Measurements from ENCODE around the gene PTBP1.
"Not testable (repeated sequence)": the region's sequence is repeated elsewhere in the genome, so short reads cannot be mapped to it uniquely, and the experiment has no call there.

Gene PTBP1

DNA sequence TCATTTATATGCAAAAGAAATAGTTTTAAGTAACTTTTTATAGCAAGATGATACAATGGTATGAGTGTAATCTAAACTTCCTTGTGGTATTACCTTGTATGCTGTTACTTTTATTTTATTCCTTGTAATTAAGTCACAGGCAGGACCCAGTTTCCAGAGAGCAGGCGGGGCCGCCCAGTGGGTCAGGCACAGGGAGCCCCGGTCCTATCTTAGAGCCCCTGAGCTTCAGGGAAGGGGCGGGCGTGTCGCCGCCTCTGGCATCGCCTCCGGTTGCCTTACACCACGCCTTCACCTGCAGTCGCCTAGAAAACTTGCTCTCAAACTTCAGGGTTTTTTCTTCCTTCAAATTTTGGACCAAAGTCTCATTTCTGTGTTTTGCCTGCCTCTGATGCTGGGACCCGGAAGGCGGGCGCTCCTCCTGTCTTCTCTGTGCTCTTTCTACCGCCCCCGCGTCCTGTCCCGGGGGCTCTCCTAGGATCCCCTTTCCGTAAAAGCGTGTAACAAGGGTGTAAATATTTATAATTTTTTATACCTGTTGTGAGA, 14.3 kb downstream of the PTBP1 start:
- no peak for DNase-seq

- DNase-seq: no peak
Measured at GRCh38 chr19:812049-812746, 14.9 kb downstream of the PTBP1 start.

- no peak for DNase-seq
Measured at GRCh38 chr19:812747-813218, 15.5 kb downstream of the PTBP1 start.

DNA sequence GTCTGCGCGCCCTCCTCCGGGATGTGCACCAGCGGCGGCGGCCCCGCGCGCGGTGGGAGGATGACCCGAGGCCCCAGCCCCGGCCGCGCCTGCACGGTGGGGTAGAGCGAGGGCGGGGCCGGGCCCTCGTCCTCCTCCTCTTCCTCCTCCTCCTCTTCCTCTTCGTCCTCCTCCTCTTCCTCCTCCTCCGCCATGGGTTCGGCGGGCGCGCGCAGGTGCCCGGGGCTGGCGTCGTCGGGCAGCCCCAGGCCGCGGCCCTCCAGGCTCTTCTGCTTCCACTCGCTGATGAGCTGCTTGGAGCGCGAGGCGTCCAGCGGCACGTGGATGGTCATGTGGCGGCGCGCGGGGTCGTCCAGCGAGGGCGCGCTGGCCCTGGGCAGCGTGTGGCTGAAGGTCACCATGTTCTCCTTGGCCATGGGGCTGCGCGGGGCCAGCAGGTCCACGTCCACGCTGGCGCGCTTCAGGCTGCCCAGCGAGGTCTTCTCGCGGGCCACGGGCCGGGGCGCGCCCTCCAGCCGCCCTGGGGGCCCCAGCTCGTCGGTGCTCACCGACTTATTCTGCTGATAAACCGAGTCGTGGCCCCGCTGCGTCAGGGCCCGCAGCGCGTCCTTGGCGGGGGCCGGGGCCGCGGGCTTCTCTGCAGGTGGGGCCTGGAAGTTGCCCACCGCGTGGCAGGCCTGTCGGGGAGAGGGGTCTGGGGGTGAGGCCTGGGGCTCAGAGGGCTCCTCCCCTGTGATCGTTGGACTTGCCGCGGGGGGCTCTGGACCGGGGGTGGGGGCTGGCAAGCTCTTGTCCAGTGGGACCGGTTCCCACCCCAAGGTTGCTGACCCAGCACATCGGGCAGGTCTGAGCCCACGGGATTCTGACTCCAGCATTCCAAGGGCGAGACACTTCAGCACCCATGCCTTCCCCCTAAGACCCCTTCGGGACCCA, 16.2 kb downstream of the PTBP1 start:
- no peak for DNase-seq

DNA sequence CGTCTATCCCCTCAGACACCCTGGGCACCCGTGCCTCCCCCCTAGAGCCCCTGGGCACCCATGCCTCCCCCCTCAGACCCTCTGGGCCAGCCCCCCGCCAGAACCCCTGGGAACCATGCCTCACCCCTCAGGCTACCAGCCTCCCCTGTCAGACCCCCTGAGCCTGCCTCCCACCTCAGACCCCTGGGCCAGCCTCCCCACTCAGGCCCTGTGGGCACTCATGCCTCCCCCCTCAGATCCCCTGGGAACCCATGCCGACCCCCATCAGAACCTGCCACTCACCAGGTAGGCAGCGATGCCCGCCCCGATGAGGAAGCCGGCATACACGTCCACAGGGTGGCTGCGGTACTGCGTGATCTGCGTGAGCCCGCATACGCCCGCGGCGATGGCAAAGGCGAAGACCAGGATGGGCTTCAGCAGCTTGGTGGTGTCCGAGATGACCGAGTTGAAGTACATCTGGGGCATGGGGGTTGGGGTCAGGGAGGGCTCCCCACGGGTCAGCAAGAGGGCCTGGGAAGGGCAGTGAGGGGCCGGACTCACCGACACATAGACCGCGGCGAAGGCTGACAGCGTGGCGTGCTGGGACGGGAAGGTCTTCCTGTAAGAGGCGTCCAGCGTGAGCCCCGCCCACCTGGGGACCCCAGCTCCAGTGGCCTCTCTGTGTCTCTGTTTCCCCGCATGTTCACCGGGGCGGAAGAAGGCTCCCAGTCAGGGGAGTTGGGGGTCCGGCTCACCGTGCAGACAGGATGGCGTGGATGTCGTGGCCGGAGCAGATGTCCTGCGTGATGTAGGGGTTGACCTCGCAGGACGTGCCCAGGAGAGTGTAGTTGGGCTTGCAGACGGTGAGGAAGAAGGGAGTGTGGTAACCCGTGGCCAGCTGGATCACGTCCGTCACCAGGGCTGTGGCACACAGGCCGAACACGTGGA, 17.2 kb downstream of the PTBP1 start:
- DNase-seq: no peak

DNA sequence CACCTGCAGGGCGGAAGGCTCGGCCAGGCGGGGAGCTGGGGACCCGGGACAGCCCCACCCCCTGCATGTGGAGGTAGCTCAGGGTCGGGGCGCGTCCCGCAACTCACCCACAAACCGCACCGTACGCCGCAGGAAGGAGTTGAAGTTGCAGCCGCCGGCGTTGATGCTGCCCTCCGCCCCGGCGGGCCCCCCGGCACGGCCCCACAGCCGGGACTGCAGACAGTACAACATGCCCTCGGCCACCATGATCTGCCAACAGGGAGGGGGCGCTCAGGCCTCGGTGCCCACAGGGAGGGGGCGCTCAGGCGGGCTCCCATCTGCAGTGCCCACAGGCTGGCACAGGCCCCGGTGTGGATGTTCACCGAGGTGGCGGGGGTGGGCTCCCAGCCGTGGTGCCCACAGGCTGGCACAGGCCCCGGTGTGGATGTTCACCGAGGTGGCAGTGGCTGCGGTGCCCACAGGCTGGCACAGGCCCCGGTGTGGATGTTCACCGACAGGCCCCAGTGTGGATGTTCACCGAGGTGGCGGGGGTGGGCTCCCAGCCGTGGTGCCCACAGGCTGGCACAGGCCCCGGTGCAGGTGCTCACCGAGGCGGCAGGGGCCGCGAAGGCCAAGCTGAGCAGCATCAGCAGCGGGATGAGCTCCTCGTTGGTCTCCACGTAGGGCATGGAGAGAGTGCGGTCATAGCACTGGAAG, 18.0 kb downstream of the PTBP1 start:
- DNase-seq: no peak

DNA sequence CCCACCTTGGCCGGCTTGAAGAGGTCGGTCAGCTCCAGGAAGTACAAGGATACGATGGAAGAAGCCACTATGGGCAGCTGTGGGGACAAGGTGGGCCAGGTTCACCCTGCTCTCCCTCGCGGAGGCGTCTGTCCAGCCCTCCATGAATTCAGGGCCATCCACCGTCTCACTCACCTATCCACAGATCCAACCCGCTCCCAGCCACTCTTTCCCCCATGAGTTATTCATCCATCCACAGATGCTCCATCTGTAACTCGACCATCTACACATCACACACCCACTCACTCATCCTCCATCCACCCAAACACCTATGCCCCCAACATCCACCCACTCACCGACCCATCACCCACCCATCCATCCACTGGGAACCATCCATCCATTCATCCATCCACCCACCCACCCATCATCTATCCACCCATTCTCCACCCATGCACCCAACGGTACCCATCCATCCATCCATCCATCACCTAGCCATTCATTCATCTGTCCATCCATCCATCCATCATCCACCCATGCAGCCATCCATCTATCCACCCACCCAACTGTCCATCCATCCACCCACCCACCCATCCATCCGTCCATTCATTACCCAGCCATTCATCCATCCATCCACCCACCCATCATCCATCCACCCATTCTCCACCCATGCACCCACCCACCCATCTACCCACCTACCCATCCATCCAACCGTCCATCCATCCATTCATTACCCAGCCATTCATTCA, 18.7 kb downstream of the PTBP1 start:
- no peak for DNase-seq

DNA sequence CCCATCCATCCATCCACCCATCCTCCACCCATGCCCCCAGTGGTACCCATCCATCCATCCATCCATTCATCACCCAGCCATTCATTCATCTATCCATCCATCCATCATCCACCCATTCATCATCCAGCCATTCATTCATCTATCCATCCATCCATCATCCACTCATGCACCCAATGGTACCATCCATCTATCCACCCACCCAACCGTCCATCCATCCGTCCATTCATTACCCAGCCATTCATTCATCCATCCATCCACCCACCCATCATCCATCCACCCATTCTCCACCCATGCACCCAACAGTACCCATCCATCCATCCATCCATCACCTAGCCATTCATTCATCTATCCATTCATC, 19.2 kb downstream of the PTBP1 start:
- no peak for DNase-seq

DNA sequence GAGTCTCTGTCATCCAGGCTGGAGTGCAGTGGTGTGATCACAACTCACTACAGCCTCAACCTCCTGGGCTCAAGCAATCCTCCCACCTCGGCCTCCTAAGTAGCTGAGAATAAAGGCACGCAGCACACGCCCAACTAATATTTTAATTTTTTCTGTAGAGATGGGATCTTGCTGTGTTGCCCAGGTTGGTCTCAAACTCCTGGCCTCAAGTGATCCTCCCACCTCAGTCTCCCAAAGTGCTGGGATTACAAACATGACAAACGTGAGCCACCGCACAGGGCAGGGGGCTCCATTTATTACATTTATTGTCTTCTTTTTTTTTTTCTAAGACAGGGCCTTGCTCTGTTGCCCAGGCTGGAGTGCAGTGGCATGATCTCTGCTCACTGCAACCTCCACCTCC, 23.0 kb downstream of the PTBP1 start:
- DNase-seq: not testable (repeated sequence)

GRCh38 chr19:821231-821824, 24.1 kb downstream of the PTBP1 start:
- no peak for DNase-seq

- no peak for DNase-seq
Measured at GRCh38 chr19:821825-822503, 24.7 kb downstream of the PTBP1 start, which contains the start of gene PLPPR3. Gene PLPPR3, minus strand, starts transcription at chr19:821955. Its CDS starts 396 bp downstream, at chr19:821559.

DNA sequence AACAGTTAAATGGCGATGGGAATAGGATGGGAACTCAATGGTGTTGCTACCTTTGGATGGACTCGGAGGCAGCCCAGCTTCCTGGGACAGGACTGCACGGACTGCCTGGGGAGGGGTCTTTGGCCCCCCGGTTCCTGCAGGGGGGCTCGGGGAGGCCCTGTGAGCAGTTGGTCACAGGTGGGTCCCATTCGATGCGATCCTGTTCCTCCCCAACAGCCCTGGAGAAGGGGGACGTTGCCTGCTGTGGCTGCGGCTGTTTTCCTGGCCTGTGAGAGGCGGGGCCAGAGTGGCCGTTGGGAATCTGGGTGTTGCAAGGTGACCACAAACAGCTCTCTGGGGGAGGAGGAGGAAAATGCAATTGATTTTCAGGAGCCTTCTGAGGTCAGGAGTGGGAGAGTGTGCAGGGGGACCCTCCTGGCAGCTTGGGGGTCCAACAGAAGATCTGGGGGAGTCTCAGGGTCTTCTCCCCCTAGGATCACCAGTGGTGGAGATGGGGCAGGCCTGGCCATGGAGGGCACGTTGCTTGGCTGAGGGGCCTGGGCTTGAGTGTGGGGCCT, 26.4 kb downstream of the PTBP1 start:
- DNase-seq: no peak

DNA sequence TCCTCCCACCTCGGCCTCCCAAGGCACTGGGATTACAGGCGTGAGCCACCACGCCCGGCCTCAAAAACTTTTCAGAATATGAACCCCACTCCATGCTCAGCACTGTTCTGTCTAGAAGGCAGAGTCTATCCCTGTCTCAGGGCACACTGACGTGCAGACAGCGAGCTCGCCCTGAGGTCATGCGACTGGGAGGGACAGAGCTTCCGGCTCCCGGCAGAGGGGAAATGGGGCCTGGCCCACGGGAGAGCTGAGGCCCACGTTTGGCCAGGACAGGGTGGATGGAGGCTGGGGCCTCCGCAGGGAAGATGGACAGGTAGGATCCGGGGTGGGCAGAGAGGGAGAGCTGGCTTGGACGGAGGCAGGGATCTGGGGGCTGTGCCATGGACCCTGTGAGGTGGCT, 27.6 kb downstream of the PTBP1 start:
- no peak for DNase-seq

DNA sequence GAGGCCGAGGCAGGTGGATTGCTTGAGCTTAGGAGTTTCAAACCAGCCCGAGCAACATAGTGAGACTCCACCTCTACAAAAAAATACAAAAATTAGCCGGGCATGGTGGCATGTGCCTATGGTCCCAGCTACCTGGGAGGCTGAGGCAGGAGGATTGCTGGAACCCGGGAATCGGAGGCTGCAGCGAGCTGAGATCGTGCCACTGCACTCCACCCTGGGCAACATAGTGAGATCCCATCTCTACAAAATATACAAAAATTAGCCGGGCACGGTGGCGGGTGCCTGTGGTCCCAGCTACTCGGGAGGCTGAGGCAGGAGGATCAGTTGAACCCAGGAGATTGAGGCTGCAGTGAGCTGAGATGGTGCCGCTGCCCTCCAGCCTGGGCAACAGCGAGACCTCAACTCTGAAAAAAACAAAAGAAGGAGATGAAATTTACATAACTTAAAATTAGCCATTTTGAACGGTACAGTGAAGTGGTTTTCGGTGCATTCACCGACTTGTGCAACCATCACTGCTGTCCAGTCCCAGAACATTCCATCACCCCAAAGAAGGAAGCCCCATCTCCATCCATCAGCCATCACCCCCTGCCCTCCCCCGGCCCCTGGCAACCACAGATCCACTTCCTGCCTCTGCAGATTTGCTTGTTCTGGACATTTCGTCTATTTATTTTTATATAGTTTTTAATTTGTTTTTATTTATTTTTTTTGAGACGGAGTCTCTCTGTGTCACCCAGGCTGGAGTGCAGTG, 28.8 kb downstream of the PTBP1 start:
- no peak for DNase-seq

- DNase-seq: no peak
Measured at GRCh38 chr19:827314-827709, 30.1 kb downstream of the PTBP1 start.

GRCh38 chr19:827710-828321, 30.6 kb downstream of the PTBP1 start, which contains the start of gene AZU1:
Gene AZU1, plus strand, starts transcription at chr19:827837. Its CDS starts 10 bp downstream, at chr19:827847.
- DNase-seq: no peak

DNA sequence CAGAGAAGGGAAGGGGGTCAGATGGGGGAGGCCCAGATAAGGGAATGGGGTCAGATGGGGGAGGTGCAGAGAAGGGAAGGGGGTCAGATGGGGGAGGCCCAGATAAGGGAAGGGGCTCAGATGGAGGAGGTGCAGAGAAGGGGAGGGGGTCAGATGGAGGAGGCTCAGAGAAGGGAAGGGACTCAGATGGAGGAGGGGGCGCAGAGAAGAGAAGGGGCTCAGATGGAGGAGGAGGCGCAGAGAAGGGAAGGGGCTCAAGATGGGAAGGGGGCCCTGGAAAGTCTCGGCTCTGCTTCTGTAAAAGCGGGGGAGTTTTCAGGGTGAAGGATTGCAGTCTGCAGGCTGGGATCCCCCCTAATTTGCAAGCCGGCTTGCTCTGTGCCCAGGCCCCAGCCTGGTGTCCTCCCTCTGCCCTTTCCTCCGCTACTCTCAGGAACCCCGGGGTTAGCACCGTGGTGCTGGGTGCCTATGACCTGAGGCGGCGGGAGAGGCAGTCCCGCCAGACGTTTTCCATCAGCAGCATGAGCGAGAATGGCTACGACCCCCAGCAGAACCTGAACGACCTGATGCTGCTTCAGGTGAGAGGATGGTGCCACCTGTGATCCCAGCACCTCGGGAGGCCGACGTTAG, 32.0 kb downstream of the PTBP1 start:
- no peak for DNase-seq
